SK-N-SH treated with all-trans-retinoic acid at 6 μM for 48 hours (cell line): ENCODE data around the gene WDR7.

ENCODE experiments used
- BACH2 ChIP-seq: fragments of 250-450 bp; sonication (Bioruptor Pico); IDR thresholded peaks from 2 replicates; pipeline ENCODE4 v1.9.0; 2021; ENCODE audit warnings: mild to moderate bottlenecking, borderline replicate concordance
- GLIS3 ChIP-seq: fragments of 250-450 bp; sonication (Bioruptor Pico); IDR thresholded peaks from 2 replicates; pipeline ENCODE4 v1.5.0; 2020; ENCODE audit warnings: mild to moderate bottlenecking, moderate library complexity
- ISL1 ChIP-seq: fragments of 250-450 bp; sonication (Bioruptor Pico); IDR thresholded peaks from 2 replicates; pipeline ENCODE4 v2.1.2; 2022; ENCODE audit warnings: mild to moderate bottlenecking, moderate library complexity
- PPARA ChIP-seq: fragments of 250-450 bp; sonication (Bioruptor Pico); IDR thresholded peaks from 2 replicates; pipeline ENCODE4 v1.5.0; 2020; ENCODE audit warnings: mild to moderate bottlenecking, borderline replicate concordance
- RARB ChIP-seq: fragments of 250-450 bp; sonication (Bioruptor Pico); IDR thresholded peaks from 2 replicates; pipeline ENCODE4 v1.8.0; 2021; ENCODE audit warnings: mild to moderate bottlenecking, moderate library complexity
- TCF4 ChIP-seq: fragments of 250-450 bp; sonication (Bioruptor Pico); IDR thresholded peaks from 2 replicates; pipeline ENCODE4 v1.8.0; 2021; ENCODE audit warnings: mild to moderate bottlenecking, moderate library complexity, borderline replicate concordance
- ZC3H10 ChIP-seq: fragments of 250-450 bp; sonication (Bioruptor Pico); IDR thresholded peaks from 2 replicates; pipeline ENCODE4 v1.5.1; 2021; ENCODE audit warnings: mild to moderate bottlenecking, moderate library complexity
- ZNF565 ChIP-seq: fragments of 450-650 bp; formaldehyde crosslinking; conservative IDR thresholded peaks from 2 replicates; pipeline ENCODE4 v1.5.0; 2020; ENCODE audit warnings: low read depth, mild to moderate bottlenecking, moderate library complexity
- ZNF70 ChIP-seq: fragments of 450-650 bp; formaldehyde crosslinking; IDR thresholded peaks from 2 replicates; pipeline ENCODE4 v1.5.0; 2020; ENCODE audit warnings: mild to moderate bottlenecking, moderate library complexity
- ZNF8 ChIP-seq: fragments of 450-650 bp; formaldehyde crosslinking; IDR thresholded peaks from 2 replicates; pipeline ENCODE4 v1.5.0; 2020; ENCODE audit warnings: mild to moderate bottlenecking, moderate library complexity
- TF ChIP-seq, protein P1 (sequence below): fragments of 250-450 bp; sonication (Bioruptor Pico); IDR thresholded peaks from 2 replicates; pipeline ENCODE4 v1.5.0; 2020; ENCODE audit warnings: mild to moderate bottlenecking, moderate library complexity

DNA sequence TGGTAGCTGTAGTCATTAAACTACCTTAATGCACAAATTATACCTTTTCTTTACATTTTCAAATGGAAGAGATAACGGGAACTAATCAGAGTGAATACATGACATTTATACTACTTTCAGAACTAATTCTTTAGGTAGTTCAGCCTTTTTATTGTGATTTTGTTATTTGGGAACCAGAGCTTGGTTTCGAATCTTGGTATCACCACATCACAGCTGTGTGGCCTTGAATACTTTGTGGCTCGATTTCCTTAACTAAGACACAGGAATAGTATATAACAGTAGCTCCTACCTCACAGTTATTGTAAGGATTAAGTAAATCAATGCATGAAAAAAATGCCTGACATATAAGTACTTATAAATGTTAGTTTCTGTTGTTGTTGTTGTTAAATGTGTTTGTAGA lies 240.0 kb downstream of the WDR7 start:
- TF ChIP-seq ZNF70 (no peak), ZC3H10 (CRISPR knock-in tag) (no peak), RARB (CRISPR knock-in tag) (no peak), PPARA (CRISPR knock-in tag) (no peak), TCF4 (CRISPR knock-in tag) (no peak), BACH2 (CRISPR knock-in tag) (no peak), ISL1 (CRISPR knock-in tag) (no peak), GLIS3 (CRISPR knock-in tag) (no peak), ZNF565 (CRISPR knock-in tag) (no peak), ZNF8 (no peak)
- TF ChIP-seq, protein P1, sequence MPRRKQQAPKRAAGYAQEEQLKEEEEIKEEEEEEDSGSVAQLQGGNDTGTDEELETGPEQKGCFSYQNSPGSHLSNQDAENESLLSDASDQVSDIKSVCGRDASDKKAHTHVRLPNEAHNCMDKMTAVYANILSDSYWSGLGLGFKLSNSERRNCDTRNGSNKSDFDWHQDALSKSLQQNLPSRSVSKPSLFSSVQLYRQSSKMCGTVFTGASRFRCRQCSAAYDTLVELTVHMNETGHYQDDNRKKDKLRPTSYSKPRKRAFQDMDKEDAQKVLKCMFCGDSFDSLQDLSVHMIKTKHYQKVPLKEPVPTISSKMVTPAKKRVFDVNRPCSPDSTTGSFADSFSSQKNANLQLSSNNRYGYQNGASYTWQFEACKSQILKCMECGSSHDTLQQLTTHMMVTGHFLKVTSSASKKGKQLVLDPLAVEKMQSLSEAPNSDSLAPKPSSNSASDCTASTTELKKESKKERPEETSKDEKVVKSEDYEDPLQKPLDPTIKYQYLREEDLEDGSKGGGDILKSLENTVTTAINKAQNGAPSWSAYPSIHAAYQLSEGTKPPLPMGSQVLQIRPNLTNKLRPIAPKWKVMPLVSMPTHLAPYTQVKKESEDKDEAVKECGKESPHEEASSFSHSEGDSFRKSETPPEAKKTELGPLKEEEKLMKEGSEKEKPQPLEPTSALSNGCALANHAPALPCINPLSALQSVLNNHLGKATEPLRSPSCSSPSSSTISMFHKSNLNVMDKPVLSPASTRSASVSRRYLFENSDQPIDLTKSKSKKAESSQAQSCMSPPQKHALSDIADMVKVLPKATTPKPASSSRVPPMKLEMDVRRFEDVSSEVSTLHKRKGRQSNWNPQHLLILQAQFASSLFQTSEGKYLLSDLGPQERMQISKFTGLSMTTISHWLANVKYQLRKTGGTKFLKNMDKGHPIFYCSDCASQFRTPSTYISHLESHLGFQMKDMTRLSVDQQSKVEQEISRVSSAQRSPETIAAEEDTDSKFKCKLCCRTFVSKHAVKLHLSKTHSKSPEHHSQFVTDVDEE (CRISPR knock-in tag), result no peak
